ENCODE data around the gene BHLHA15.

BHLHA15 gene

DNA sequence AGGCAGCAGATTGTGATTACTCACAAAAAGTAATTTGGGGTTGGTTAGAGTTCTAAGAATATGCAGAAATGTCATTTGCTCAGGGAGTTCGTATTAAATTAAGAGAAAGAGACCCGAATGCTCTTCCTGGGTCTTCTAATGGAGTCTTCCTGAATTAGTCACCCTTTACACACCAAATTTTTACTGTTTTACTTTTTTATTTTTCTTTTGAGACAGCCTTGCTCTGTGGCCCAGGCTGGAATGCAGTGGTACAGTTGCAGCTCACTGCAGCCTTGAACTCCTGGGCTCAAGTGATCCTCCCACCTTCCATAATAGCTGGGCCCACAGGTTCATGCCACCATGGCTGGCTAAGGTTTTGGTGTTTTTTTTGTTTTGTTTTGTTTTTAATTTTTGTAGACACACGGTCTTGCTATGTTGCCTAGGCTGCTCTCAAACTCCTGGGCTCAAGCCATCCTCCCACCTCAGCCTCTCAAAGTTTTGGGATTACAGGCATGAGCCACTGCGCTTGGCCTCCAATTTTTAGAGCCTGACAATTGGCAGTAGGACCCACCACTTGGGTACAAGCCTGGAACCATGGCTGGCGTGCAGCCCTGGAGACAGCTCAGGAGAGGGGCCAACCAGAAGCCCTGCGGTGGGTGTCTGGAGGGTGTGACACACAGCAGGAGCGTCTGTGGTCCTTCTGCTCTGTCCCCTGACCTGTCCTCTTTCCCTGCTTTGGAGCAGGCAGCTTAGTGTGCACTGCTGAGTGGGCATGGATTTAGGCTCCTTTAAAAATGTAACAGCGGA is 16.4 kb upstream of the BHLHA15 start:
- H3K27me3 Mint-ChIP-seq: no peaks in the 10 kb centered on the region
- CTCF ChIA-PET: no interaction called here
- no peak overlapping the region for H3K4me3 Mint-ChIP-seq
- H3K27ac Mint-ChIP-seq: no peak overlapping the region
- H3K36me3 Mint-ChIP-seq: peaks cover 22% of the 10 kb centered on the region
- peaks cover 12% of the 10 kb centered on the region for H3K4me1 Mint-ChIP-seq
- H3K9me3 Mint-ChIP-seq: peaks cover 3% of the 10 kb centered on the region
- DNase-seq: no peak

DNA sequence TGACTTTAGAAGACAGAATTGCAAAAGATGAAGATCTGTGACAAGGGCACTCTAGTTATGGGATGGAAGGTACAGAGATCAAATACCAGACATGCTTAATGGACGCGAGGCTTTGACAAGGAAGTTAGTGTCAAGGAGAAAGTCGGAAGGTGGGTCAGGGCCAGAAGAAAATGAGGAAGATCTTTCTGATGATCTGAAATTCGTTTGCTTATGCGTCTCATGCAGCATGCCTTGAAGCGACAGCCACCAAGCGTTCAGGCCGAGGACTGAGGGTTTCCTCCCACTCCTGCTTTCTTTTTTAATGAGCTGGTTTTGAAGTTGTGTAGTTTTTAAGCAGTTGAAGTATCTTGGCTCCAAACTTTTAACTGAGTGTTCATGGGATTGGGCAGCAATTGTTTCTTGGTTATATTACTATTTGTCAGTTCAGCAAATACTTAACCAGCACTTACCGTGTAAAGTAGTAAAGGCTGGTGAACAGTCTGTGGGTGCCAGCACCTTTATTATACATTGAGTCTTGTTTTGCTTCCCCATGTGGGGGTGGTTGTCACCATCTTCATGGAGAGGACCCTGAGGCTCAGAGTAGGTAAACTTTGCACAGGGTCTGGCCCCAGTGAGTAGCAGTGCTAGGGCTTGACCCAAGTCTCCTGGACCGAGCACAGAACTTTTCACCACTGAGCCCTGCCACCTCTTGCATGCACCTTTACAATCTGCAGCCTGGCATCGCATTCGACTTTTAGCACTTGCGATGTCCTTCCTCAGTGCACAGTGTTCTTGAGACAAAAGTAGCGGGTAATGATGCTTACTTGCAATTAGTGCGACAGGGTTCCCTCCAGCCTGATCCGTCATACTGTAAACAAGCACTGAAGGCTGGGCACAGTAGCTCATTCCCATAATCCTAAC is 14.3 kb upstream of the BHLHA15 start:
- CTCF ChIA-PET: no interaction called here
- H3K36me3 Mint-ChIP-seq: peaks cover 24% of the 10 kb centered on the region
- peaks cover 3% of the 10 kb centered on the region for H3K9me3 Mint-ChIP-seq
- peaks cover 26% of the 10 kb centered on the region for H3K4me1 Mint-ChIP-seq
- no peaks in the 10 kb centered on the region for H3K27me3 Mint-ChIP-seq
- no peak overlapping the region for H3K4me3 Mint-ChIP-seq
- no peak overlapping the region for H3K27ac Mint-ChIP-seq
- DNase-seq: no peak

DNA sequence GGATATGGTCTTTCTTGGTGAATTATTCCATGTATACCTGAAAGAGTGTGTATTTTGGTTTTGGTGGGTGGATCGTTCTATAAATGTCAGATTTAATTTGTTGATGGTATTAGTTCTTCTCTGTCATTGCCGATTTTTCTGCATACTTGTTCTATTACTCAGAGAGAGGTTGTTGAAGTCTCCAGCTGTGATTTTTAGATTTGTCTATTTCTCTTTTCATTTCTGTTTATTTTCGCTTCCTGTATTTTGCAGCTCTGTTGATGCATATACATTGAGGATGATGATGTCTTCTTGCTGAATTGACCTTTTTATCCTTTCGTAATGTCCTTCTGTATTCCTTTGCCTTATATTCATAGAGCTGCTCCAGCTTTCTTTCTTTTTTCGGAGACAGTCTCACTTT is 12.1 kb upstream of the BHLHA15 start:
- no peaks in the 10 kb centered on the region for H3K27me3 Mint-ChIP-seq
- no peak overlapping the region for H3K27ac Mint-ChIP-seq
- H3K4me3 Mint-ChIP-seq: no peak overlapping the region
- DNase-seq: no peak
- H3K36me3 Mint-ChIP-seq: peaks cover 28% of the 10 kb centered on the region
- H3K9me3 Mint-ChIP-seq: peaks cover 3% of the 10 kb centered on the region
- CTCF ChIA-PET: no interaction called here
- H3K4me1 Mint-ChIP-seq: peaks cover 47% of the 10 kb centered on the region

DNA sequence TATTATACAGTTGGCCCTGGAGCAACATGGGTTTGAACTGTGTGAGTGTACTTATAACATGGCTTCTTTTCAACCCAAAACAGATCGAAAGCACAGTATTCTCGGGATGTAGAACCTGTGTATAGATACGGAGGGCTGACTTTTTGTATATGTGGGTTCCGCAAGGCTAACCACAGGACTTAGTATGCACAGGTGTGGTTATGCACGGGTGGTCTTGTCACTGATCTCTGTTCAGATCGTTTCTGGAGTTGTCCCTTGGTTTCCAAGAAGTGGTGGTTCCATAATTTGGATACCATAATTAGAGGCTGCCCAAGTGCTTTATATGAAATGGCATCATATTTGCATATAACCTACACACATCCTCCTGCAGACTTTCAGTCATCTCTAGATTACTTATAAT is 10.9 kb upstream of the BHLHA15 start:
- H3K9me3 Mint-ChIP-seq: peaks cover 3% of the 10 kb centered on the region
- peak overlapping the region; percentile 49 for H3K27ac Mint-ChIP-seq
- H3K27me3 Mint-ChIP-seq: no peaks in the 10 kb centered on the region
- peaks cover 55% of the 10 kb centered on the region for H3K4me1 Mint-ChIP-seq
- CTCF ChIA-PET: no interaction called here
- DNase-seq: no peak
- H3K4me3 Mint-ChIP-seq: no peak overlapping the region
- peaks cover 36% of the 10 kb centered on the region for H3K36me3 Mint-ChIP-seq

DNA sequence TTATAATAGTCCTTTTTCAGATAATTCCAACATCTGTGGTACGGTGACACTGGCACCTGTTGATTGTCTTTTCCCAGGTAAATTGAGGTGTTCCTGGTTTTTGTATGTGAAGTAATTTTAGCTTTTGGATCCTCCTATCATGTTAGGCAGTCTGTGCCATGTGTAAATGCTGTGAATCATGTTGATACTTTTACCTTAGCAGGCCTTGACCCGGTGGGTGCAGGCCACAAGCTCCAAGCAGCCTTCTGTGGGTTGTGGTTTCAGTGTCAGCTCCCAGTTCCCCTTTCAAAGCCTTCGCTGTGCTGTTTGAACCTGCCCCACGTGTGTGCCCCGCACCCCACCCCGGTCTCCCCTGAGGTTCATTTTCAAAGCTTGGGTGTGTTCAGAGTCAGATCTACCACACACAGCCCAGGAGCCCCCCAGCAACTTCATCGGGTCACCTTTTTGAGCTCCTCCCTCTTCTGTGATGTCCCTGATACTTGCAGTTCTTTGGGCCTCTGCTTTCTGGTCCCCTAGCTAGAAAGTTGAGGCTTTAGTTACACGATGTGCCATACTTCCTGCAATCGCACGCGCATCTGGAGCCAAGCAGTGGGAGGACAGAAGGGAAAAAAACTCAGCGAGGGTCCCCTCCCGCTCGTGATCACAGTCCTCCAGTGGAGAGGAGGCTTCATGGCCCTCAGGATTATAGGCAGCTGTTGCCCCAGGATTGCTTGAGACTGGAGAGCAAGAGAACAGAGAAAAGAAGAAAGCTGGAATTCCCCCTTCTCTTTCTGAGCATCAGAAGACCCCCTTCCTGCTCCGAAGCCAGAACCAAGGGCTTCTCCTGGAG is 8.7 kb upstream of the BHLHA15 start:
- no peaks in the 10 kb centered on the region for H3K27me3 Mint-ChIP-seq
- CTCF ChIA-PET: interaction anchor here (1.0 to 1.1 kb wide), 2 partner anchors 34 to 36 kb away, joined by 4 to 5 read pairs; no protein-coding TSS in a partner anchor
- H3K36me3 Mint-ChIP-seq: peaks cover 48% of the 10 kb centered on the region
- peak overlapping the region; percentile 92 for H3K27ac Mint-ChIP-seq
- peaks cover 3% of the 10 kb centered on the region for H3K9me3 Mint-ChIP-seq
- DNase-seq: peak; percentile 85
- peaks cover 57% of the 10 kb centered on the region for H3K4me1 Mint-ChIP-seq
- peak overlapping the region; percentile 69 for H3K4me3 Mint-ChIP-seq

DNA sequence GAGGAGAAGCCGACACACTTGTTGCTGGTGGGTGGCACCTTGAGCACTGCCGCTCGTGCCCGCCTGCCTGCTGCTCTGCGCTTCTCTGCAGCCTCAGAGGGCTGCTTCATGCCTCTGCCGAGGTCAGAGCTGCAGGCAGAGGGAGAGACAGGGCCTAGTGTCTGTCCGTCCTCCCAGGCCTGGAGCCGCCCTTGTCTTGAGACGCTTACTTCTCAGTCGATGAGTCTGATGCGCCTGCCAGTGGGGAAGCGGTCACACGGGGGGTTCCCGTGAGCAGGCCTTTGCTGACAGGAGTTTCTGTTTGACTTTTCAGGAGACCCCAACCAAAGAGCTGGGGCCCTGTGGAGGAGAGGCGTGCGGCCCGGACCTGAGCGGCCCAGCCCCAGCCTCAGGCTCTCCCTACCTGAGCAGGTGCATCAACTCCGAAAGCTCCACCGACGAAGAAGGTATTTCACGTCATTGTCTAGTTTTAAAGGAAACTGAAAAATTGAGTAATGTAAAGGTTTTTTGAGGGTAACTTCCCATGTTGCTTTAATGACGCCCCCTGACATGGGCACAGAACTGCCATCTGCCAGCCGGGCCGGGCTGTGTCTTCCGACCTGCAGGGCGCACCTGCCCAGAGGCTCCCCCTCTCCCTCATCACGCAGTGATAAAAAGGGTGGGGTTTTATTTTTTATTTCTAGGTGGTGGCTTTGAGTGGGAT is 7.8 kb upstream of the BHLHA15 start:
- H3K36me3 Mint-ChIP-seq: peaks cover 49% of the 10 kb centered on the region
- H3K4me1 Mint-ChIP-seq: peaks cover 57% of the 10 kb centered on the region
- H3K27ac Mint-ChIP-seq: peak overlapping the region; percentile 92
- peak overlapping the region; percentile 9 for H3K4me3 Mint-ChIP-seq
- H3K9me3 Mint-ChIP-seq: peaks cover 3% of the 10 kb centered on the region
- CTCF ChIA-PET: interaction anchor here (0.9 to 1.0 kb wide), 2 partner anchors 35 to 36 kb away, joined by 3 to 4 read pairs; no protein-coding TSS in a partner anchor
- no peak for DNase-seq
- H3K27me3 Mint-ChIP-seq: no peaks in the 10 kb centered on the region

DNA sequence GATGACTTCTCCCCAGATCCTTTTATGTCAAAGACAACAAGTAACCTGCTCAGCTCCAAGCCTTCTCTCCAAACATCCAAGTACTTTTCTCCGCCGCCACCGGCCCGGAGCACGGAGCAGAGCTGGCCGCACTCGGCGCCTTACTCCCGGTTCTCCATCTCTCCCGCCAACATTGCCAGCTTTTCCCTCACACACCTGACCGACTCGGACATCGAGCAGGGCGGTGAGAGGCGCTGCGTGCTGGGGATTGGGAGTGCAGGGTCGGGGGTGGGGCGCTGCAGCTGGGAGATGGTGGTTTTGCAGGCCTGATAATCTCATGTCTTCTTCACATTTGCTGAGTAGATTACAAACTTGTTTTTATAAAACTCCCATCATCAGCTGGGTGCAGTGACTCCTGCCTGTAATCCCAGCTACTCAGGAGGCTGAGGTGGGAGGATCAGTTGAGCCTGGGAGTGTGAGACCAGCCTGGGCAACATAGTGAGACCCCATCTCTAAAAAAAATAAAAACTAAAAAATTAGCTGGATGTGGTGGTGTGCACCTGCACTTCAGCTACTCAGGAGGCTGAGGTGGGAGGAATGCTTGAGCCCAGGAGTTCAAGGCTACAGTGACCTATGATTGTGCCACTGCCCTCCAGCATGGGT is 7.2 kb upstream of the BHLHA15 start:
- Mint-ChIP-seq H3K4me3 (peak overlapping the region; percentile 9), H3K27me3 (no peaks in the 10 kb centered on the region), H3K9me3 (peaks cover 2% of the 10 kb centered on the region), H3K4me1 (peaks cover 56% of the 10 kb centered on the region), H3K36me3 (peaks cover 47% of the 10 kb centered on the region), H3K27ac (peak overlapping the region; percentile 49)
- no peak for DNase-seq
- CTCF ChIA-PET: interaction anchor here (0.9 kb wide), 1 partner anchor 36 kb away, joined by 3 read pairs; no protein-coding TSS in a partner anchor

DNA sequence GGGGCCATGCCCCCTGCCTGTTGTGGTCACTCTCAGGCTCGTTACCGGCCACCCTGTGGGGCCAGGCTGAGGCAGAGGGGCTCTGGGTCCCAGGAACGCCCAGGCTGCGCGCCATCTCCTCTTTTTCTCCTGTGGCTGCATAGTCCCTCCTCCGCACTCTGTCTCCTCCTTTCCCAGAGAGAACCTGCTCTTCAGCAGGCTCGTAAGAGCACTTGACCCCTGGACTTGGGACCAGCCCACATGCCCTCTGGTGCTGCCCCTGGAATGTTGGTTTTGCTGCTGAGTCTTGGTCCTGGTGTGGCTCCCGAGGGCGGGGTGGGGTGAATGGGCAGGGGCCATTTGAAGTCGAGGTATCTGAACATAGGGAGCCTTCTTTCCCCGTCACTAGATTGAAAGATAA is 6.6 kb upstream of the BHLHA15 start:
- CTCF ChIA-PET: no interaction called here
- Mint-ChIP-seq H3K27ac (peak overlapping the region; percentile 11), H3K4me3 (no peak overlapping the region), H3K4me1 (peaks cover 52% of the 10 kb centered on the region), H3K9me3 (no peaks in the 10 kb centered on the region), H3K36me3 (peaks cover 43% of the 10 kb centered on the region), H3K27me3 (no peaks in the 10 kb centered on the region)
- no peak for DNase-seq

DNA sequence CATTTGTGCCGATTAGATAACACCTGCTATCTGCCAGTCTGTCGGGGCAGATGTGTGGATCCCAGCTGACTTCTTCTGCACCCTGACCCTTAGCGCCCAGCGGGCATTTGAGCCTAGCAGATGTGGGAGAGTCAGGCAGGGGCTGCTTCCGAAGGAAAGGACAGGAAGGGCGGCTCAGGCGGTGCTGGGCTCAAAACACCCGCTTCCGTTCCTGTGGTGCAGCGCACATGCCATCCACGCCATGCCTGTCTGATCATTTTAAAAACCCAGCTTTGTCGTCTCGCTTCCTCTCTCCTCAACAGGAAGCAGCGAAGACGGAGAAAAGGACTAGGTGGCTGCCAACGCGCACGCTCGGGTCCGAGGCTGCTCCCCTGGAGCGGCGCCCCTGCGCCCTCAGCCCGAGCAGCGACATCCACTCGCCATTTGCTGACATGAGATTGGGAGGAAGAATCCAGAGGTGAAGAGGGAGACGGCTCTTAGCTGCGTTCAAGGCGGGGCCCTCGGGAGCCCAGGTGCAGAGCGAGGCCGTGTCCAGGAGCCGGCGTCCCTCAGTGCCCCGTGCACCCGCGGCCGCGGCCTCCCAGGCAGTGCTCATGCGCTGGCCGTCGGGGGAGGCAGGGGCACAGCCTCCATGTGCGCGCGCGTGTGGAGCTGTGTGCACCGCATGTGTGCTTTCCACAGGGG is 5.9 kb upstream of the BHLHA15 start:
- Mint-ChIP-seq H3K27me3 (no peaks in the 10 kb centered on the region), H3K4me1 (peaks cover 48% of the 10 kb centered on the region), H3K36me3 (peaks cover 39% of the 10 kb centered on the region), H3K4me3 (no peak overlapping the region), H3K9me3 (no peaks in the 10 kb centered on the region), H3K27ac (peak overlapping the region; percentile 72)
- DNase-seq: no peak
- CTCF ChIA-PET: no interaction called here

DNA sequence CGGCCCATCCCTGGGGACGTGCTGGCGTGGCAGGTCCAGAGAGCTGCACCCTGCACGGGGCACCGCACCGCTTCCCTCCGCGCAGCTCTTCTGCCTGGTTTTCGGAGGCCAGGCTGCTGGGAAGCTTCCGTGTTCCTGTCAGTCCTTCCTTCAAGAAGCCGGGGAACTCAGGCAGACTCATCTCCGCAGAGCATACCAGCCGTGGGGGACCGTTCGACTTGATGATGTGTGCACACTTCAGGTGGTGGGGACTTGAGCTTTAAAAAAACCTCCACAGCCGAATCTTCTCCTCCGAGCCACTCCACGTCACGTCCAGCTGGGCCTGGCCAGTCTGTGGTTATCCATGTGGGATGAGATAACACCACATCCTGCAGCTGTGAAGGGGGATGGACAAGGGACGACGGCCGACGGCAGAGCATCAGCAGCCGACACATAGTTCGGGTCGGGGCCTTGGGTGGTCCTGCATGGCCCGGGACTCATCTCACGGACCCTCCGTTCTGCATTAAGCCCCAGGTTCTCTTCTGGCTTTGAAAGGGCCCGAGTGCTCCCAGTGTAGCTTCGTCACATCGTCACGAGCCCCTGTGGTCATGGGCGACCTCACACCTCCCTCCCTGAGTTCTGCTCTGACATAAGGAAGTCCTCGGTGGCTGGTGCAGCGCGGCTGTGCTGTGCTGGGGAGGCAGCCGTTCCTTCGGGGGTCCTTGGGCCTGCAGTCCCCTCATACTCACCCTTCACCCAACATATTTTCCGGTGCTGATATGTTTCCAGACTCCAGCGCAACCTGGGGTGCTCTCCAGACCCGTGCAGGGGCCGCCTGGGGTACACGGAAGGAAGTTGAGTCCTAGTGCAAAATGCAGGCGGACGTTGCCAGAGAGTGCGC is 4.5 kb upstream of the BHLHA15 start:
- peaks cover 36% of the 10 kb centered on the region for H3K4me1 Mint-ChIP-seq
- CTCF ChIA-PET: no interaction called here

DNA sequence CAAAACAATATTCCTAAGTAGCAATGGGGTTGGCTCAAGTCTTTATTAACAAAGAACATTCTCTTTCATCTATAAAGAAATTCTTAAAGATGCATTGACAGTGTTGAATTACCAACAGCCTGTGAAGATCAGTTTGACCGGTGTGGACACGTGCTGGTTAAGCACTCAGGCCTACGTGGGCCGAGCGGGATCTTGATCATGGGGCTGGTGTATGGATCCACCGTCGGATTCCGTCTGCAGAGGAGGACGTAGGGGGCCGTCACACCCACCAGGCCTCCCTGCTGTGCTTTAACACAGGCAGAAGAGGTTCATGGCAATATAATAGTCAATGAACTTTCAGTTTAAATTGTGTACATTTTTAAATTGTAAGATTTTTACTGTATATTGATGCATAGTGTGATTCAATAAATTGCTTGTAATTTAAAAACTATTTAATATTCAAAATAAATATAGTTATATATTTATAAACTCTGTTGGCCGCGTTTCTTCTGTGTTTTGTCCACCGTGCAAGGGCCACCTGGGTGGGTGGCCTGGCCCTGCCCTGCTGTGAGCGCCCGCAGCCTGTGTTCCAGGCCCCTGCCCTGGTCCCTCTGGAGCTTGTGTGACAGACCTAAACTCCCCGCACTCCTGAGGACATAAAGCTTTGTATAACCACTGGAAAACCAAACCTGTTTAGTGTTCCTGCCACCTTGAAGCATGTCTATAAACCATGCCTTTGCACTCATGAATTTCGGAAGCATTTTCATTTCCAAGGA is 1.9 kb upstream of the BHLHA15 start:
- Mint-ChIP-seq H3K36me3 (peaks cover 20% of the 10 kb centered on the region), H3K4me3 (no peak overlapping the region), H3K9me3 (no peaks in the 10 kb centered on the region), H3K4me1 (peaks cover 13% of the 10 kb centered on the region), H3K27me3 (peaks cover 9% of the 10 kb centered on the region), H3K27ac (no peak overlapping the region)
- CTCF ChIA-PET: no interaction called here
- peak; percentile 7 for DNase-seq

More for the DNA sequence above, 4.5 kb upstream of the BHLHA15 start:
- H3K27me3 Mint-ChIP-seq: peaks cover 2% of the 10 kb centered on the region
- no peak overlapping the region for H3K27ac Mint-ChIP-seq
- DNase-seq: no peak
- H3K4me3 Mint-ChIP-seq: no peak overlapping the region
- no peaks in the 10 kb centered on the region for H3K9me3 Mint-ChIP-seq
- peaks cover 35% of the 10 kb centered on the region for H3K36me3 Mint-ChIP-seq

Data from activated naive CD4-positive, alpha-beta T cell treated with anti-CD3 and anti-CD28 coated beads, Interleukin-2, amount 10 ng/mL, durations not matched to agents 7 days and 5 days (primary cell).